ENCODE measurements around the gene SEPTIN10. TPM values are rescaled to one million over a fixed set of nuclear protein-coding genes. Genes with fewer than 3 reads are reported as not detected.

Gene SEPTIN10
- total and polyA plus RNA-seq, 2 donors (not counting 1 experiment from before 2014, with no cell fraction given), result 0.28 TPM; not detected in 1

Other genes starting within 250 kb of the SEPTIN10 start
- 0.05 and 0.07 TPM in 2 replicates for gene SOWAHC, start 398 bp upstream of the SEPTIN10 start, total RNA-seq
- 0.28 and 0.40 TPM in 2 replicates for gene SOWAHC, start 398 bp upstream of the SEPTIN10 start, polyA plus RNA-seq
- 61.1 and 86.8 TPM in 2 replicates for gene RGPD5, start 180.3 kb upstream of the SEPTIN10 start, total RNA-seq
- gene RGPD5, start 180.3 kb upstream of the SEPTIN10 start, polyA plus RNA-seq, result 12.2 and 28.6 TPM in 2 replicates